ENCODE results near the gene RAB26. TPM values are rescaled to one million over a fixed set of nuclear protein-coding genes. Genes with fewer than 3 reads are reported as not detected.

The RAB26 gene
- total and polyA plus RNA-seq, 9 donors = 0.12 to 0.80 (median 0.35) TPM; not detected in 5

GRCh38 chr16:2149630-2150417 is 1.4 kb downstream of the RAB26 start:
- H3K9me3 ChIP-seq = no peaks in the 10 kb centered on the region
- no peaks in the 10 kb centered on the region for H3K27me3 ChIP-seq
- H3K27ac ChIP-seq = no peak overlapping the region
- H3K36me3 ChIP-seq = no peaks in the 10 kb centered on the region
- intact Hi-C loops (cut with DNase I) = loop anchor here in 2 of 4 donors (5.0 to 10.0 kb wide), 2 partner anchors 105 to 123 kb away; partner anchors contain the start of genes ECI1 (in 1 of the 2) and NHERF2 (in 1 of the 2)
- no peak for DNase-seq
- 52 to 64% (median 60%) methylated on average over 21 to 24 of the region's 24 CpGs for WGBS, 3 donors
- peaks cover 23% of the 10 kb centered on the region for H3K4me1 ChIP-seq (ENCODE audit: insufficient read depth)
- H3K4me3 ChIP-seq = no peak overlapping the region
- TF ChIP-seq EP300 (IDR thresholded peaks at IDR 0.05) (no peak), CTCF (IDR thresholded peaks at IDR 0.05) (no peak), POLR2A (IDR thresholded peaks at IDR 0.05) (no peak)

GRCh38 chr16:2150418-2151187 is 2.2 kb downstream of the RAB26 start:
- DNase-seq = no peak
- intact Hi-C loops (cut with DNase I) = loop anchor here in 2 of 4 donors (5.0 to 10.0 kb wide), 2 partner anchors 104 to 123 kb away; partner anchors contain the start of genes ECI1 (in 1 of the 2) and NHERF2 (in 1 of the 2)
- Histone ChIP-seq H3K36me3 (no peaks in the 10 kb centered on the region), H3K27ac (no peak overlapping the region), H3K27me3 (no peaks in the 10 kb centered on the region), H3K4me1 (ENCODE audit: insufficient read depth) (peaks cover 23% of the 10 kb centered on the region), H3K4me3 (no peak overlapping the region), H3K9me3 (no peaks in the 10 kb centered on the region)
- WGBS, 3 donors = 39 to 50% (median 42%) methylated on average over 14 to 18 of the region's 18 CpGs
- TF ChIP-seq CTCF (IDR thresholded peaks at IDR 0.05) = no peak
- no peak for TF ChIP-seq POLR2A (IDR thresholded peaks at IDR 0.05)
- no peak for TF ChIP-seq EP300 (IDR thresholded peaks at IDR 0.05)

GRCh38 chr16:2151188-2152091 is 3.0 kb downstream of the RAB26 start:
- Histone ChIP-seq H3K27ac (no peak overlapping the region), H3K4me1 (ENCODE audit: insufficient read depth) (peaks cover 23% of the 10 kb centered on the region)

More at GRCh38 chr16:2151188-2152091, 3.0 kb downstream of the RAB26 start:
- Histone ChIP-seq H3K36me3 (no peaks in the 10 kb centered on the region), H3K27me3 (no peaks in the 10 kb centered on the region), H3K4me3 (no peak overlapping the region), H3K9me3 (no peaks in the 10 kb centered on the region)
- no peak for TF ChIP-seq CTCF (IDR thresholded peaks at IDR 0.05)
- TF ChIP-seq EP300 (IDR thresholded peaks at IDR 0.05) = no peak
- no peak for TF ChIP-seq POLR2A (IDR thresholded peaks at IDR 0.05)
- no peak for DNase-seq
- WGBS, 3 donors = 68 to 76% (median 71%) methylated on average over 12 to 13 of the region's 13 CpGs
- intact Hi-C loops (cut with DNase I) = loop anchor here in 2 of 4 donors (5.0 to 10.0 kb wide), 2 partner anchors 103 to 124 kb away; partner anchors contain the start of genes ECI1 (in 1 of the 2) and NHERF2 (in 1 of the 2)

Data from ovary (tissue), 9 donors.